Renal pelvis (tissue), 4 donors: ENCODE results near the gene PIAS1. TPM values are rescaled to one million over a fixed set of nuclear protein-coding genes. Genes with fewer than 3 reads are reported as not detected.
"Not testable (repeated sequence)": the region's sequence is repeated elsewhere in the genome, so short reads cannot be mapped to it uniquely, and the experiment has no call there.

Source experiments
- DNase-seq: peaks from one replicate; pipeline ENCODE4 v3.0.0-alpha.2; 2013
- polyA plus RNA-seq, 3 donors: library from polyadenylated mRNA; unstranded; fragments of 120-200 nt; gene quantifications; one replicate each; pipeline ENCODE4 v1.2.1, GENCODE V29; 2013; ENCODE audit not compliant: insufficient read length in 3 of 3

PIAS1 gene
- polyA plus RNA-seq, 3 donors, result 42.0 to 54.6 (median 51.0) TPM

DNA sequence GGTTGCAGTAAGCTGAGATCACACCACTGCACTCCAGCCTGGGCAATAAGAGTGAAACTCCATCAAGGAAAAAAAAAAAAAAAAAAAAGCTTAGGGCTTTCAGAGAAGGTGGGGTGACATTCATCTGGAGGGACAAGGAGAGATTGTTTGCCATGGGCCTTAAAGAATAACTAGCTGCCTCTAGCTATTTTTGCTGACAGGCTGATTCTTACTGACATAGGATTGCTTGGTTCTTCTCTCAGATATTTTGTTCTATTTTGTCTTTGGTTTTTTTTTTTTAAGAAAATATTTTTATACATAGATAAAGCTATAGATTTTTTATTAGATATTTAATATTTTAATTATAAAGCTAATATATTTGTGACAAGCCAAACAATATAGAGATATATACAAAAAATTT is 24.2 kb upstream of the PIAS1 start:
- DNase-seq, result no peak

DNA sequence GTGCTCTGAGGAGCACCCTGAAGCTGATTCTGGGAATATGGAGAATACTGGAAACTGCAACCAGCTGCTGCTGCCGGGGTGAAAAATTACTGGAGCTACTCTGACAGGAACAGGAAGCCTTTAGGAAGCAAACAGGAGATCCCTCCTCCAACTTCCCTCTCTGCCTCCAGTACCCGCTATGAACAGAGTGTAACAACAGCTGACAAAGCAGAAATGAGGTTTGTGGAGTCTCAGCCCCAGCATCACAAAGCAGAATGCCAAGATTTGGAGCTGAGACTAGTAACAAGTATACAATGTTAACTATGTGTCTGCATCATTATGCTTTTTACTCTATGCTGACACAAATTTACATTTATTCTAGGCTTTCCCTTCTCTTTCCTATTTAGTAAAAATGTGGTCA is 22.7 kb upstream of the PIAS1 start:
- DNase-seq, result no peak

DNA sequence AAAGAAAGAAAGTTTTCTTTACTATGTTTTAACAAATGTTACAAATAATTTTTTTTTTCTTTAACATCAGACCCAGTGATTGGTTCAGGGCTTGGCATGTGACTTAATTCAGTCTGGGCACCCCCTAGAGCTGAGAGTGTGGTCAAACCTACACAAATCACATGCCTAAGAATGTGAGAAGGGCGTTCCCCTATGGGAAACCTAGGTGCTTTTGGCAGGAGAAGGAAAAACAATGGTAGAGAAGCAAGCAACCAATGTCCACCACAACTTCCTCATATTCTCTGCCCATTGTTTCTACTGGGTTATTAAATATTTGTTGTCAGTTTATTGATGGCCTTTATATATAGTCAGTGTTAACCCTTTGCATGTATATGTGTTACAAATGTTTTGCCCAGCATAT is 21.4 kb upstream of the PIAS1 start:
- no peak for DNase-seq

DNA sequence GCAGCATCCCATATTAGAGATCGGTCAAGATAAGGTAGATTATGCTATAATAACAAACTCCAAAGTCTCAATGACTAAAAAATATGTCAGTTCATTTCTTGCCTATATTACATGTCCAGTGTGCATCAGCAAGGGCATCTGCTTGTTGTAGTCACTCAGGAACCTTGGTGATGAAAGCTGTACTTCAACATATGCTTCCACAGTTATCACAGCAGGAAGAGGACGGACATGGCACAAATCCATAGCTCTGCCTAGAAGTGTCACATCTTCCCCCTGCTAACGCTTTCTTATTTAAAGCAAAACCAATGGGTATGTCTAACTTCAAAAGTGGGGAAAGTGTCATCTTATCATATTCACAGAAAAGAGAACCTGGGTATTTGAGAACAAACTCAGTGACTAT is 20.0 kb upstream of the PIAS1 start:
- no peak for DNase-seq

DNA sequence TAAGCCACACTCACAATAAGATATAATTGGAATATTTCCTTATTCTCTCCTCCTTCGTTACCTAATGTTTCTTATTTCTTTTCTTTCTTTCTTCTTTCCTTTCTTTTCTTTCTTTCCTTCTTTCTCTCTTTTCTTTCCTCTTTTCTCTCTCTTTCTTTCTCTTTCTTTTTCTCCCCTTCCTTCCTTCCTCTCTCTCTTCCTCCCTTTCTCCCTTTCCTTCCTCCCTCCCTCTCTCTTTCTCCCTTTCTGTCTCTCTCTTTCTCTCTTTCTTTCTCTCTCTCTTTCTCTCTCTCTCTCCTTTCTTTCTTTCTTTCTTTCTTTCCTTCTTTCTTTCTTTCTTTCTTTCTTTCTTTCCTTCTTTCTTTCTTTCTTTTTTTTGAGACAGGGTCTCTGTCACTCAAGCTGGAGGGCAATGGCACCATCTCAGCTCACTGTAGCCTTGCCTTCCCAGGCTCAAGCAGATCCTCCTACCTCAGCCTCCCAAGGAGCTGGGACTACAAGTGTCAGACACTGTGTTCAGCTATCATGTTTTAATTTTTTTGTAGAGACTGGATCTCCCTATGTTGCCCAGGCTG is 19.3 kb upstream of the PIAS1 start:
- no peak for DNase-seq

DNA sequence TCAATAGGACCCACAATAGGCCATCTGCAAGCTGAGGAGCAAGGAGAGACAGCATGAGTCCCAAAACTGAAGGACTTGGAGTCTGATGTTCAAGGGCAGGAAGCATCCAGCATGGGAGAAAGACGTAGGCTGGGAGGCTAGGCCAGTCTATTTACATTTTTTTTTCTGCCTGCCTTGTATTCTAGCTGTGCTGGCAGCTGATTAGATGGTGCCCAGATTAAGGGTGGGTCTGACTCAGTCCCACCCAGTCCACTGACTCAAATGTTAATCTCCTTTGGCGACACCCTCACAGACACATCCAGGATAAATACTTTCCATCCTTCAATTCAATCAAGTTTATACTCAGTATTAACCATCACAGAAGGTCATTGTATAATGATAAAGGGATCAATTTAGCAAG is 15.9 kb upstream of the PIAS1 start:
- DNase-seq, result no peak

DNA sequence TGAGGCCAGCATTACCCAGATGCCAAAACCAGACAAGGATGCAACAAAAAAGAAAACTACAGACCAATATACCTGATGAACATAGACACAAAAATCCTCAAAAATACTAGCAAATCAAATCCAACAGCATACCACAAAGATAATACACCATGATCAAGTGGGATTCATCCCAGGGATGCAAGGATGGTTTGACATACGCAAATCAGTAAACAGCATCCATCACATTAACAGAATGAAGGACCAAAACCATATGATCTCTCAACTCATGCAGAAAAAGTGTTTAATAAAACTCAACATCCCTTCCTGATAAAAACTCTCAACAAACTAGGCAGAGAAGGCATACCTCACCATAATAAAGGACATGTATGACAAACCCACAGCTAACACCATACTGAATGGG is 14.0 kb upstream of the PIAS1 start:
- DNase-seq, result no peak

DNA sequence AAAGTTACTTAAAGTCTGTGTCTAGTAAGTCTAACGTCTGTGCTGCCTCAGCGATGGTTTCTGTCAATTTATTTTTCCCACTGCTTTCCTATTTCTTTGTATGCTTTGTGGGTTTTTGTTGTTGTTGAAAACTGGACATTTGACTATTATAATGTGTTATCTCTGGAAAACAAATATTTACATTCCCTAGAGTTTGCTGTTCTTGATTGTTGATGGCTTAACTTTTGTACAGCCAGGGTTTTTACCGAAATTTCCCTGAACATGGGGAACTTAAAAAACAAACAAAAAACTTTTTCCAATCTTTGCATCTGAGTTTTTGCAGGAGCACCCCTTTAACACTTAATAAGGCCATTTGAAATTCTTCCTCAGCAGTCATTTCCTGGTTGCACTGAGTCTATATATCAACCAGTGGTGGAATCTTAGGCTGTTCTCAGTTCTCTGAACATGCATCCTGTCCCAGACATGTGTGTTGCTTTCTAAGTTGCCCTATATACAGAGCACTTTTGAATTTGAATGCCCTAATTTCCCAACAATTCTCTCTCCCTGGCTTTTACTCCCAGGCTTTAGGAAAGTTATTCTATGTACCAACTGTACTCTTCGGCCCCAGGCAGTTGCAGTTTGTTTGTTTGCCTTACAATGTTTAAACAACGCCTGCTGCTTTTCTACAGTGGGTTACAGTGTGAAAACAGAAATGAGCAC is 11.8 kb upstream of the PIAS1 start:
- no peak for DNase-seq

DNA sequence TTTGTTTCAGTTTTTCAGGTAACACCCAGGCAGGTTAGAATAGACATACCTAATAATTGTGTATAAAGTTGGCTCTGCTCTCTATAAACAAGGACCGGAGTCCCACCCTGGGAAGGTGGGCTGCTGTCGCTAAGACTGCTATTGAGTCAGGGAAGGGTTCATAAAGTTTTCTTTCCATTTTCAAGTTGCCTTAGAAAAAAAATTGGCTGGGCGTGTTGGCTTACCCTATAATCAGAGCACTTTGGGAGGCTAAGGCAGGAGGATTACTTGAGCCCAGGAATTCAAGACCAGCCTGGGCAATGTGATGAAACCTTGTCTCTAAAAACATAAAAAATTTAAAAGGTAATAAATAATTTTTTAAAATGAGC is 11.3 kb upstream of the PIAS1 start:
- no peak for DNase-seq

DNA sequence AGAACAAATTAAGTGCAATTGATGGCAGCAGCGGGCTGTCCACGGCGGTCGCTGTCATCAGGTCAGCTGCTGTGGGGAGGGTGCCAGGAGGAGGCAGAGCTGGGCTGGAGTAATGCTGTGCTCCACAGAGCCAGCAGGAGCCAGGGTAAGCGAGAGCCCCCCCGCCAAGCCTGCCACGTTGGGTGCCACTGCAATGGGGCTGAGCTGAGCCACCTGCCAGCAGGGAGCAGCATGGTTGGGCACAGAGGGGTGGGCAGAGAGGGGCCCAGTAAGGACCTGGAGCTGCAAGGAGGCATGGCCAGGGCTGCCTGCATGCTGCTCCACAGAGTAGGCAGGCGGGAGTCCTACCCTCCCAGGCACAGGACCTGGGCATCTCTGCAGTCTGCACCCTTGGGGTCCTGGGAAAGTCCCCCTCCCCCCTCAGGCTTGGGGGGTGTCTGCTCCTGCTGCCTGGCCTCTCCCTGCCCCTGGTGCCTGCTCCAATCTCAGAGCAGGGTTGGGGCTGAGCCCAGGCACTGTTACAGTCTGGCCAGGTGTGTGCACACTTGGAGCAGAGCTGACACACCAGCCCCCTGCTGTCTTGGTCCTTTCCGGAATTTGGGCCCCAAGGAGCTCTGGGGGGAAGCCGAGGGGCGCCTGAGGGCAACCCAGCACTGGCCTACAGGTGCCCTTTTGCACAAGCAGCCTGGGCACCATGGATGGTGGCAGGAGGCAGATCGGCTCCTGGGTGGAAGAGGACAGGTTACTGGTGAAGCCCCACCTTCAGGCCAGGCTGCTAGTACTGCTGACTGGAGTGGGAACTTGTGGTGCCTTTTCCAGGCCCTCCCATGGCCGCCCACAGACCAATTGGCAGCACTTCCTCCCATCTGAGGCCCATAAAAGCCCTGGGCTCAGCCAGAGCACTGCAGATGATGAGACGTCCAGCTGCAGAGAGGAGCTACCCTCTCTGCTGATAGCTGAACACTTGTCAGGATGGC is 8.5 kb upstream of the PIAS1 start:
- DNase-seq, result no peak

DNA sequence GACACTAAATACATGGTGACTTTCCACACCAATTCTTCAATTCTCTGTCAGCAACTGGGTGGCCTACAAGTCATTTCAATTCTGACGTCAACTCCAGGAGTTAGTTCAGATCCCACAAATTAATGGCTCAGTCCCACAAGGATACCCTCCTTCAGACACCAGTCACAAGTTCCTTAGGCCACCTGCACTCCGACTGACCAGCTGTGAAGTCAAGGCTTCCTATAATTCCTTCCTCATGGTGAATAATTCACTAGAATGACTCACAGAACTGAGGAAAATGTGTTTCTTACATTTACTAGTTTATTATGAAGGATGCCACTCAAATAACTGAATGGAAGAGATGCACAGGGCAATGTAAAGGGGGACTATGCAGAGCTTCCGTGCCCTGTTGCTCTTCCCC is 6.3 kb upstream of the PIAS1 start:
- DNase-seq, result no peak

DNA sequence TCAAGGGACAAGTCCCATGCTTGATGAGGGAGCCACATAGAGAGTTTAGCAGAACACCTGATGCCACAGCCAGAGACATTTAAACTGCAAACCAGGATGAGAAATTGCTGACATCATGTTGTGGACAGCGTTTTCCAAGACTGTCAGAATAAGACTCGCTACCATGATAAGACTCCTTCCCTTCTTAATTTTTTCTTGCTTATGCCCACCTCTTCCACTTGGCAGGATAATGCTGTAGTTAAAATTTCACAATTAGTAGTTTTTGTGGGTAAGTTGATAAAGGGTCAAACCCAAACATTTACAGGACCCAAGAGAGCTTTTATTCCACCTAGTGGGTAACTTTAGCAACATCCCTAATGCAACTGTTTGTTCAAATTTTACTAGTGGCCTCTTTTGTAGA is 3.0 kb upstream of the PIAS1 start:
- no peak for DNase-seq

DNA sequence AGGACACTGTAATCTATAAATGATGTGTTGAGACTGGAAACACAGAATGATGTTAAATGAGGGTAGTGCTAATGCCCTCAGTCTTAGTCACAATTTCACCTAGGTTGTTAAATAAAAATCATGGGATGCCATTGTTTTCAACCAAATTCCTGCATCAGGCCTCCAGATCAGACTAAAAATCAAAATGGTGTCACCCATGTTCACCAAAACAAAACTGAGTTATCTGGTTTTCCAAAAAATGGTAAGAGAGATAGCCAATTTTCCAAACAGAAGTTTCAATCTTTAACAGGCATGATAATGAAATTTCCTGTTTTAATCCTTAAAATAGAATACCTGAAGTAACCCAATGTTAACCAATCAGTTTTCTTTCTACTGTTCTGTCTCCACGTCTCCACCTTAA is 2.2 kb upstream of the PIAS1 start:
- no peak for DNase-seq

DNA sequence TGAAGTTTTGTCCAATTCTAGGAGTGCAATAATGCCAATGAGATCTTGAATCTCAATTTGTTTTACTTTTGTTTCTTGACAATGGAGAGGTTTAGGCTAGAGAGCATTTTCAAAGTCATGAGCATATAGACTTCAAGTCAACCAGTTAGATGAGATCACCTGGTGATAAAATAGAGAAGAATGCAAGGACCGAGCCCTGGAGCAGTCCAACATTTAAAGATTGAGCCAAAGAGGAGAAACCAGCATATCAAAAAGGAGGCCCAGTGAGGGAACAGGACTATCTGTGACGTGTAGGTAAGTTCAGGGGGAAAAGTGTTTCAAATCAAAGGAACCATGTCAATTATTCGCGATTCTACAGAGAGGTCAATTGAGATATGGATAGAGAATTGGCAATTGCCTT is 1.7 kb upstream of the PIAS1 start:
- DNase-seq, result no peak

DNA sequence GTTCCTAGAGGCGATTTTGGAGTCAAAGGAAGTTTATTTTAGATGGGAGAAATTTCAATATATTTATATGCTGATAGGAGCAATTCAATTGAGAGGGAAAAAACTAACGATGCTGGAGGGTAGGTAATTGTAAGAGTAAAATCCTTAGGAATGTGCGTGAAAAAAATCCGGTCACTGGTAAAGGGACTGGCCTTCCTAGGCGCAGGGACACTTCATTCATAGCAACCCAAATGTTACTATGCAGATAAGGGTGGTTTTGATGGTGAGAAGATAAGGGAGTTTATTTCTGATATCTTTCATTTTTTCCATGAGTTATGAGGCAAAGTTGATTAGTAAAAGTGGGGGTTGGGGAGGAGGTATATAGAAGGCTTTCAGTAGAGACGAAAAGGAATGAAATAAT is 1.1 kb upstream of the PIAS1 start:
- DNase-seq, result no peak

DNA sequence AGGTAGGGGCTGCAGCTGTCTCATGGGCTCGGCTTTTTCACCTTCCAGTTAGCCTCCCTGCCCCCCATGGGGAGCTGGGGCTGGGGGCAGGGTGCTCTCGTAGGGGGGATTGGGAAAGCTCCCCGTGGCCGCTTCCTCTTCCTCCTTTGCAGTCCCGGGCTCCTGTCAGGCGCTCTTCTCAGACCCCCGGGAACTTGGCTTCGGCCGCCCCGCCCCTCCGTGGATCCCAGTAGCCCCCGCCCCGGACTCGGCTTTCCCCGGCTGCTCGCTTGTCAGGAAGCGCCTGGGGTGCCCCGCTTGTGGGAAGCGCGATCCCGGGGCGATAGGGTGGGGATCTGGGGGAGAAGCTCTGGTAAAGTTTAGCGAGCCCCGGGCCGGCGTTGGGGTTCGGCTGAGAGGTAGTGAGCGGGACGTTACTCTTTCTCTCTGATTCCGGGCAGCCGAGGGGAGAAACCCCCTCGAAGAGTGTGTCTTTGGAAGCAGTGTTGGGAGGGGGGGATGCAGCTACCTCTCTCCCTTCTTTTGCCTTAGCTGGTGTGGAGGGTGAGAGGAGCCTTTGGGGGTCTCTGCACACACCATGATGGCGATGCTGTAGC is 611 bp downstream of the PIAS1 start:
- DNase-seq, result peak; percentile 70

DNA sequence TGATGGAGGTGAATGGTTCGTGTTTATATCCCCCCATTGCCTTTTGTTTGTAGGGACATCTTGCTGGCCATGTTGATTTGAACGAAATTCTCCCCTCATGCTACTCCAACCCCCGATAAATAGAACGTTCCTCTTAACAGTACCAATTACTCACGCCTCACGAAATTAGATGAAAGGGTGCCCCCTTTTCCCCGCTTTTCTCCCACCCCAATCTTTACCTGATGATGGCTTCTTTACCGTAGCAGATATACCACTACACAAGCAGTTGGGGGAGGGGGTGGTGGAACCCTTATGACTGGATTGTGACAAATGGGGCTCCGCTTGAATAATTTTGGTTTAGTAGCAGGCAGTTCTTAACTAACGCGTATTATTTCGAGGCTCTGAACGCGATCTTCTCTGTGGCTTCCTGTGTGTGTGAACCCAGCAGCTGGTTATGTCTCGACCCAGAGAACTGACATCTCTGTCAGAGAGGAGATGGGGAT is 1.1 kb downstream of the PIAS1 start:
- peak; percentile 57 for DNase-seq

DNA sequence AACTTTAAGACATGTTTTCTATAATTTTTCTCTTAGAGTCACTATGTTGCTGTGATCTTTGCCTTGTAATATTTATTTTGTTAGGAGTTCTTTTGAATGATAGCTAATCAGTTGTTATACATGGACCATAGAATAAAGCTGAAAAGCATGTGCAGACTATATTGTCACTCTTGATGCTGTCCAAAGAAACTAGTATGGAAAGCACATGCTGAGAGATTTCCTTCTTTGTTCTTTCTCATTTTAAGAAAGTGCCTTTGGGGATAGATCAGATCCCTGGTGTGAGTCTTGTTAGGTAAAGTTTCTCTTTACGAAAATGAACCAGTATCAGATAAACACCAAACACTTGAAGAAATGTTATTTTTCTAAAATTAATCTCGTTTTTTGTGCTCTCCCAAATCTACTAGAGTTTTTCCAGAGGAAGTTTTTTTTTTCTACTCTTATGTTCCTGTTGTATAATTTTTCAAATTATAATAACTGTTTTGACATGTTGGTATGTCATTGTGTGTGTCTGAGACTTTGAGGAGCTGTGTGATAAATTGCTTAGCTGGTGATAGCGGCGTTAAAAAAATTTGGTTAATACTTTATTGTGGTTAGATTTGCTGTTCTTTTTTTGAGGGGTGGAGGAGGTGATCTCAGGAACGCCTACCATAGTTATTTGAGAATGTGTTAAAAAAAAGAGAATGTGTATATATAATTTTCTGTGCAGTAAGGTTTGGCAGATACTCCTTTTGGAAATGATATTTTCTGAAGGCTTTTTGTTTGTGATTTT is 2.2 kb downstream of the PIAS1 start:
- no peak for DNase-seq

DNA sequence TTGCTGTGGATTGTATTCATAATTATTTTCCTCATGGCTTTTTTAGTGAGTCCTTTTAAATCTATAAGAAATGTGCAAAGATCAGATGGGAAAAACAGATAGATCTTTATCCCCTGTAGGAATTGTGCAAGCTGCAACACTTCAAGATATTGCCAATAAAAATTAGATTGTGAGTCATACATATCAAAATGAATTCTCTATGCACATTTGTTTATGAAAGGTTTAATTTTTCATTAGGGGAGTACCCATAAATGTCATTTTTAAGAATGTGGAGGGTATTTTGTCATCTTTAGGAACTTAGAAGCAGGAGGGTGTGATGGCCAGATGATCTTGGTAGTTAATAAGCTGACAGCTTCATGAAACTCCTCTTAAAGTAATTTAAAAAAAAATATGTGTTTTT is 2.9 kb downstream of the PIAS1 start:
- DNase-seq, result no peak

DNA sequence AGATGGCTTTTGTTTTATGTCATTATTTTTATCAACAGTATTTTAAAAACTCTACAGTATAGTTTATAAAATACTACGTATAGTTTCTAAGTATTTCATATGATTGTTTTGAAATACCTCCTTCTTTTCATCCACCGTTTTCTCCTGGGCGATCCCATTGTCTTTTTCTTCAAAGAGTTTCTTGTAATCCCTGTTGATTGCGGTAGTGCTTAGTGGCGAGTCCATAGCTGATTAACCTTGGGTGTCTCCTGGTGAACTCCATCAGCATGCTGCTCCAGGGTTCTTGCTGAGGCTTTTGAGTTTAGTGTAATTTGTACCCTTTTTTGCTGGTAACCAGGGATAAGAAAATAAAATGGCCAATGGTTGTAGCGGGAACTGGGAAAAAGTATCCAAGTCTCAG is 3.6 kb downstream of the PIAS1 start:
- DNase-seq, result no peak

DNA sequence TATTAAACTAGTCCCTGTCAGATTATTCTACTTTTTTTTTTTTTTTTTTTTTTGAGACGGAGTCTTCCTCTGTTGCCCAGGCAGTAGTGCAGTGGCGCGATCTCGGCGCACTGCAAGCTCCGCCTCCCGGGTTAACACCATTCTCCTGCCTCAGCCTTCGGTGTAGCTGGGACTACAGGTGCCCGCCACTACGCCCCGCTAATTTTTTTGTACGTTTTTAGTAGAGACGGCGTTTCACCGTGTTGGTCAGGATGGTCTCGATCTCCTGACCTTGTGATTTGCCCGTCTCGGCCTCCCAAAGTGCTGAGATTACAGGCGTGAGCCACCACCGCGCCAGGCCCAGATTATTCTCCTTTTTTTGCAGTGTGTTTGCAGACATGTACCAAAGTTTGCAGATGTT is 4.9 kb downstream of the PIAS1 start:
- not testable (repeated sequence) for DNase-seq

DNA sequence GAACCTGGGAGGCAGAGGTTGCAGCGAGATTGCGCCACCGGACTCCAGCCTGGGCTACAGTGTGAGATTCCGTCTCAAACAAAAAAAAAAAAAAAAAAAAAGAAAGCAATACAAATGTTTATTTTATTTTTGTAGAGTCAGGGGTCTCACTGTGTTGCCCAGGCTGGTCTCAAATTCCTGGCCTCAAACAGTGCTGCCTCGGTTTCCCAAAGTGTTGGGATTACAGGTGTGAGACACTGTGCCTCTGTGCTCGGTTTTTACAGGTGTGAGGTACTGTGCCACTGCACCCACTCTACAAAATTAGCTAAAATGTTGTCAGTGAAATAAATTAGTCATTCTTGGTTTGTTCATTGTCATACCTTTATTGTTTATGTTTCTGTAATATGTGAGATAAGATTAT is 5.5 kb downstream of the PIAS1 start:
- DNase-seq, result no peak
